VCaP (cell line): ENCODE results near the gene NUDT1.

ENCODE experiments used
- H3K27ac ChIP-seq: fragments of 450-650 bp; 2 replicates; pipeline ENCODE4 v1.5.1; 2017
- TF ChIP-seq, protein P1 (sequence below): fragments of 450-650 bp; conservative IDR thresholded peaks from 2 replicates; pipeline ENCODE4 v1.5.1; 2017; ENCODE audit warnings: mild to moderate bottlenecking, moderate library complexity

NUDT1 gene

DNA sequence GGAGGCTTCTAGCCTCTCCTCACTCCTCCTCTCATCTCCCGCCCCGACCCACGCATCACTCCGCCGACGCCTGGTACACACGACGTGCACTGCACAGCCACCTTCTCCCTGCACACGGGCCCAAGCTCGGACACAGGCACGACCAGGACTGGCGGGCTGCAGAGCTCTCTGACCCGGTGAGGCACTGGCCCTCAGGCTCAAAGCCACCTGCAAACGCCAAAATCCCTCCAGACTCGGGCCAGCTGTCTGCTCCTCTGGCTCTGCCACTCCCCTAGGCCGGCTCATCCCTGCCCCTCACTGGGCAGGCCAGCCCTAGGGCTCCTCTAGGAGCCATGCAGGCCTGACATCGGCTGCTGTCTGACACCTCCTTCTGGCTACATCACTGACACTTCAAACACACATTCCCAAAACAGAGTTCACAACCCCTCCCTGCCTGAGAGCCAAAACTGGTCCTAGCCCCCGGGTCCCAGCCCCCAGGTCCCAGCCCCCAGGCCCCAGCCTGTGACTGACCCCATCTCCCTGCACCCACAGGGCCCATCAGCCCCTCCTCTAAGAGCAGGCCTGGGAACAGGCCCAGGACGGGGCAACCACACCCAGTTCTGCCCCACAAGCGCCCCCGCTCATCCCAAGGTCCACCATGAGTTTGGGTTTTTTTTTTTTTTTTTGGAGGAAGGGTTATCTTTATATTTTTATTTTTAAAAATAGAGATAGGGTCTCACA, 44.4 kb upstream of the NUDT1 start:
- H3K27ac ChIP-seq, result peak overlapping the region; percentile 88
- TF ChIP-seq, protein P1, sequence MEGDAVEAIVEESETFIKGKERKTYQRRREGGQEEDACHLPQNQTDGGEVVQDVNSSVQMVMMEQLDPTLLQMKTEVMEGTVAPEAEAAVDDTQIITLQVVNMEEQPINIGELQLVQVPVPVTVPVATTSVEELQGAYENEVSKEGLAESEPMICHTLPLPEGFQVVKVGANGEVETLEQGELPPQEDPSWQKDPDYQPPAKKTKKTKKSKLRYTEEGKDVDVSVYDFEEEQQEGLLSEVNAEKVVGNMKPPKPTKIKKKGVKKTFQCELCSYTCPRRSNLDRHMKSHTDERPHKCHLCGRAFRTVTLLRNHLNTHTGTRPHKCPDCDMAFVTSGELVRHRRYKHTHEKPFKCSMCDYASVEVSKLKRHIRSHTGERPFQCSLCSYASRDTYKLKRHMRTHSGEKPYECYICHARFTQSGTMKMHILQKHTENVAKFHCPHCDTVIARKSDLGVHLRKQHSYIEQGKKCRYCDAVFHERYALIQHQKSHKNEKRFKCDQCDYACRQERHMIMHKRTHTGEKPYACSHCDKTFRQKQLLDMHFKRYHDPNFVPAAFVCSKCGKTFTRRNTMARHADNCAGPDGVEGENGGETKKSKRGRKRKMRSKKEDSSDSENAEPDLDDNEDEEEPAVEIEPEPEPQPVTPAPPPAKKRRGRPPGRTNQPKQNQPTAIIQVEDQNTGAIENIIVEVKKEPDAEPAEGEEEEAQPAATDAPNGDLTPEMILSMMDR, result no peak

DNA sequence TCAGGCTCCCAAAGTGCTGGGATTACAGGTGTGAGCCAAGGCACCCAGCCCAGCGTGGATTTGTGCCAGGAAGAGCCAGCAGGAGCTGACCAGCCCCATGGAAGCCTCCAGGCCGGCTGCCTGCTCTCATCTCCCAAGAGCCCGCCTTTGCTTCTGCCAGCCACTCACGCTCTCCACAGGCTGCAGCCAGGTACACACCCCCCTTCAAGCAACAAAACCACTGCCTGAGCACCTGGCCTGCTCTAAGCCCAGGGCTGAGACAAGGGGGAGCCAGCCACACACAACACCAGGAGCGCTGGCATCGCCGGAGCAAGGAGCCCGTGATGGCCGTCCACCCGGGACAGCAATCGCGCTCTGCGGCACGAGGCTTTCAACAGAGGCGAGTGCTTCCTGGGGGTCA, 43.8 kb upstream of the NUDT1 start:
- peak overlapping the region; percentile 88; the same call in 1 of the 2 replicates for H3K27ac ChIP-seq
- TF ChIP-seq, protein P1, result no peak

DNA sequence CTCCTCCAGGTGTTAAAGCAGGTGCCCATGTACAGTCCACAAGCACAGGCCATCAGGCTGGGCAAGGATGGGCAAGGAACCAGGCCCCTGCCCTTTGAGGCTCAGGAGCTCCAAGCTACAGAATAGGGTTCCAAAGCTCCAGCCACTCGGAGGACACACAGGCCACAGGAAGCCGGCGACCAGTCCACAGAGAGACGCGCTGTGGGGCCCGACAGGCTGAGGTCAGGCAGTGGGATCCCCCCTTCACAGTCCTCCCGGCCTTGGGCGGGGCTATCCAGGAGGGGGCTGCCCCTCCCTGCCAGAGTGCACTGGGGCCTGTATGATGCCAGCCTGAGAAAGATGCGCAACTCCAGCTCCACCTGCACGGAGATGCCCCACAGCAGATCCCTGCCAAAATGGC, 43.3 kb upstream of the NUDT1 start:
- TF ChIP-seq, protein P1, result no peak
- H3K27ac ChIP-seq, result no peak overlapping the region

DNA sequence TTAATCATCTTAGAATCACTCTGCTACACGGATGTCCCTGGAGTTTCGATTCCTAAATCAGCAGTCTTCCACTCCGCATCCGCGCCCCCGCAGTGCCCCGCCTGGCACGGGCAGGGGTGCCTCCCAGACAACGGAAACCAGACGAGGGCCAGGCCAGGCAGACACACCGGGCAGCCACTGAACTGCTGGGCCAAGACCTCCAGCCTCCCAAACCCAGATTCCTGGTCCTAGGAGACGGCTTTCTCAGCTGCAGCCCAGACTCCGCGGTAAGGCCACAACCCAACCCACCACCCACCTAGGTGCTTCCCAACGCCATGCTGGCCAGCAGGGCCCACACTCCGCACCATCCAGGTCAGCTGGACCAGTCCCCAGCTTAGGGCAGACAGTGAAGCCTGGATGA, 42.5 kb upstream of the NUDT1 start:
- TF ChIP-seq, protein P1, result no peak
- no peak overlapping the region for H3K27ac ChIP-seq

DNA sequence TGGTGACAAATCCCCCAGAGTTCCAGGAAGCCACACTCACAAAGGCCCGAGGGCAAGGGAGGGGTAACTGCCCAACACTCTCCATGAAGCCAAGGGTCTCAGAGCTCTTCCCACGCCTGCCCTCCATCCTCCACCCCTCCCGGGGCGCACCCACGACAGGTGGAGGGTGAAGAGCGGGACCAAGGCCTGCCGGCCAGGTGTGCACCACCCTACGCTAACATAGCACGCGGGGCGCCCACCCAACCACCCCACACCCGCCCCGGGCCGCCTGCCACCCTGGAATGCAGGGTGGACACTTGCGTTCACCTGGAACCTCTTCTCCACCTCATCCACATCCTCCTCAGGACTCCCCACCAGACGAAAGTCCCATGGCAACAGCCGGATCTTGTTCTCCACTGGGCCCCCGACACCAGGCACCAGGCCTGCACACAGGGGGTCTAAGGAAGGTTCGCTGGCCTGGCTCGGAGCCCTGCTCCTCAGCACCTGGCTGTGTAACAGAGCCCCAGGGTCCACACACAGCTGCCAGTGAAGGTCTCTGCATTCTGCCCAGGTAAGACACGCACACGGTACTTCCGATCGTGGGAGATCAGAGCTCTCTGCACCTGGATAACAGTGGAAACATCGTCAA, 42.0 kb upstream of the NUDT1 start:
- TF ChIP-seq, protein P1, result no peak
- no peak overlapping the region for H3K27ac ChIP-seq

DNA sequence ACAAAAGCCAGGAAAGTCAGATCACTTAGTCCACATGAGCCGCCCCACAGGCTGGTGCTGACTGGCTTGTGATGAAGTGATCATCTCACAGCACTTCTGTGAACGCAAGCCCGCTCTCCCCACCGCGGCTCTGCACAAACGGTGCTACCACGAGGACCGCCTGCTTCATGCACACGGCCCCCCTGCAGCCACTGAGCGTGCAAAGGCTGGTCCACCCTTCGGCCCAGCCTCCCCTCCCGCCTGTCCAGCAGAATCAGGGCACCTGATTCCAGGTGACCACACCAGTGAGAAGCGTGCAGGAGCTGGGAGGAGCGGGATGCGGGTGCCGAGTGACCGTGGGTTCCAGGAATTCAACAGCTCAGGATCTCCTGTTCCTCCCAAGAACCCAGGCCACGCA, 41.4 kb upstream of the NUDT1 start:
- TF ChIP-seq, protein P1, result no peak
- no peak overlapping the region for H3K27ac ChIP-seq

DNA sequence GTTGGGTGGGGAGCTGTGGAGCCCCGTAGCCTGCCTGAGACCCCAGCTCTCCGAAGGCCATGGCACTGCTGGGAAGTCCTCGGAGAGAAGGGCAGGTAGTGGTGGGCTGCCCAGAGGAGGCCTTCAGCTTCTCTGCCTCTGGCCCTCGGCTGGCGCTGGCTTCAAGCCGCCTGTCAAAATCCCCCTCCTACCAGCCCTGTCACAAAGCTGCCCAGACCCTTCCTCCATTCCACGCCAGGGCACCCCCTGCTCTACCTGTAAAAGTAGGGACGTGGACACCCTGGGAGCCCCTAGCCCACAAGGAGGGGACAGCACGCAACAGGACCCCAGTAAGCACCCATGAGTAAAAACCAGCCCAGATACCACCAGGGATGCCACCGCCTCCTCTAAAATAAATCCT, 40.9 kb upstream of the NUDT1 start:
- TF ChIP-seq, protein P1, result no peak

More for the DNA sequence above, 40.9 kb upstream of the NUDT1 start:
- no peak overlapping the region for H3K27ac ChIP-seq
